GM12801 (cell line): Measurements from ENCODE around the gene MRC1.

Experiments
- TF ChIP-seq, protein P1 (sequence below): IDR thresholded peaks from one replicate; pipeline ENCODE4 v1.5.1; 2011; ENCODE audit warnings: control low read depth; ENCODE audit not compliant: insufficient read length; ENCODE audit errors: extremely low read depth

The MRC1 gene

GRCh38 chr10:17865351-17865750 lies 56.2 kb downstream of the MRC1 start:
- TF ChIP-seq, protein P1, sequence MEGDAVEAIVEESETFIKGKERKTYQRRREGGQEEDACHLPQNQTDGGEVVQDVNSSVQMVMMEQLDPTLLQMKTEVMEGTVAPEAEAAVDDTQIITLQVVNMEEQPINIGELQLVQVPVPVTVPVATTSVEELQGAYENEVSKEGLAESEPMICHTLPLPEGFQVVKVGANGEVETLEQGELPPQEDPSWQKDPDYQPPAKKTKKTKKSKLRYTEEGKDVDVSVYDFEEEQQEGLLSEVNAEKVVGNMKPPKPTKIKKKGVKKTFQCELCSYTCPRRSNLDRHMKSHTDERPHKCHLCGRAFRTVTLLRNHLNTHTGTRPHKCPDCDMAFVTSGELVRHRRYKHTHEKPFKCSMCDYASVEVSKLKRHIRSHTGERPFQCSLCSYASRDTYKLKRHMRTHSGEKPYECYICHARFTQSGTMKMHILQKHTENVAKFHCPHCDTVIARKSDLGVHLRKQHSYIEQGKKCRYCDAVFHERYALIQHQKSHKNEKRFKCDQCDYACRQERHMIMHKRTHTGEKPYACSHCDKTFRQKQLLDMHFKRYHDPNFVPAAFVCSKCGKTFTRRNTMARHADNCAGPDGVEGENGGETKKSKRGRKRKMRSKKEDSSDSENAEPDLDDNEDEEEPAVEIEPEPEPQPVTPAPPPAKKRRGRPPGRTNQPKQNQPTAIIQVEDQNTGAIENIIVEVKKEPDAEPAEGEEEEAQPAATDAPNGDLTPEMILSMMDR, result no peak

DNA sequence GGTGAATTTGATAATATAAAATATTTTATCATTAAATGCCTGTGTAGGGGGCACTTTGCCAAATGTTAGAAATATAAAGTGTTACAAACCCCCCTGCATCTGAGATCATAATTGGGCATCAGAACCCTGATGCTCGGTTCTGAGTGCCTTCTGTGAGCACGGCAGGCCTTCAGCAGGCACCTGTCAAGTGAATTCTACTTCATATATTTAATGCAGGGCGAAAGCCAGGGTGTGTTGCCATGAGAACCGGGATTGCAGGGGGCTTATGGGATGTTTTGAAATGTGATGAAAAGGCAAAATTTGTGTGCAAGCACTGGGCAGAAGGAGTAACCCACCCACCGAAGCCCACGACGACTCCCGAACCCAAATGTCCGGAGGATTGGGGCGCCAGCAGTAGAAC lies 57.2 kb downstream of the MRC1 start:
- TF ChIP-seq, protein P1, result no peak

DNA sequence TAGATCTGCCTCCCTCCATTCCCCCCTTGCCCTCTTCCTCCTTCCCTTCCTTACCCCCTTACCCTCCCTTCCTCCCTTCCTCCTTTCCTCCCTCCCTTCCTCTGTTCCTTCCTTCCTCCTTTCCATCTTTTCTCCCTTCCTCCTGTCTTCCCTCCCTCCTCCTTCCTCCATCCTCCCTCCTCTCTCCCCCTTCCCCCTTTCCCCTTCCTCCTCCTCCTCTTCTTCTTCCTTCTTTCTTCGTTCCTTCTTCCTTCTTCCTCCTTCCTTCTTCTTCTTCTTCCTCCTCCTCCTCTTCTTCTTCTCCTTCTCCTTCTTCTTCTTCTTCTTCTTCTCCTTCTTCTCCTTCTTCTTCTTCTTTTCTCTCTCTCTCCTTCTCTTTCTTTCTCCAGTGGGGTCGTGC lies 57.9 kb downstream of the MRC1 start:
- TF ChIP-seq, protein P1, result no peak

- TF ChIP-seq, protein P1, result no peak
Measured at GRCh38 chr10:17871036-17871435, 61.9 kb downstream of the MRC1 start.

DNA sequence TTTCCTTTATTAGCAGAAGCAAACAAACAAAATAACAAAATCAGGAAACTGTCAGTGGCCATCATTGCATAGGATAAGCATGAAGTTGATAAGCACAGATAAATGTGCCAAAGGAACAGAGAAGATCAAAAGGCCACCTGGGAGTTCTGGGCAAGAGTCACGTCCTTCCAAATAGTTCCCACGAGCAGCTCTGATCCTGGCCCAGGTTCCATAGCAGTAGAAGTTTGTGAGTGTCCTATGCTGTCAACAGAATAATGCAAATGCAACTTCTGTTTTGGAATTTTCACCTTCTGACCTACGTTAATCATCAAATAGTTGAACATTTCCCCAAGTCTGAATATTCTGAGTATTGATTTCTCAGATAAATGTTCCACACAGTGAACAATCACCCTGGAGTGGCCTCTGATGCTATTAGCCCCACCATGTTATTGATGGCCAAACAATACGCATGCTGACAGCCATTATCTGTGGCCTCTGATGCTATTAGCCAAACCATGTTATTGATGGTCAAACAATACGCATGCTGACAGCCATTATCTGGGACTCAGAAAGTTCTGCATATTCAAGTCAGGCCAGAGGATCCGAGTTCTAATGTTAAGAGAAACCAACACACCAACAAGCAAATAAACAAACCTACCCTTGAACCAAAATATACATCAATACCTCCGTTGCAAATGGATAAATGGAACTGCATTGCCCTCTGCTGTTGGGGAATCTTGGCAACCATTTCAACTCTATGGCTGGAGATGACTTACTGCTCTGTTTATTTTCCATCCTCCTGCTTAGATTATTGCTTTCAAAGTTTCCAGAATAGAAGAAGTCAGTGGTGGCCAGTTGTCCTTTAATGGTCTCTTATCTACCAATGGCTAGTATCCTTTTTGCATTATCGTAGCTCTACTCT lies 63.3 kb downstream of the MRC1 start:
- TF ChIP-seq, protein P1, result no peak

GRCh38 chr10:17873946-17874345 lies 64.8 kb downstream of the MRC1 start:
- TF ChIP-seq, protein P1, result no peak

DNA sequence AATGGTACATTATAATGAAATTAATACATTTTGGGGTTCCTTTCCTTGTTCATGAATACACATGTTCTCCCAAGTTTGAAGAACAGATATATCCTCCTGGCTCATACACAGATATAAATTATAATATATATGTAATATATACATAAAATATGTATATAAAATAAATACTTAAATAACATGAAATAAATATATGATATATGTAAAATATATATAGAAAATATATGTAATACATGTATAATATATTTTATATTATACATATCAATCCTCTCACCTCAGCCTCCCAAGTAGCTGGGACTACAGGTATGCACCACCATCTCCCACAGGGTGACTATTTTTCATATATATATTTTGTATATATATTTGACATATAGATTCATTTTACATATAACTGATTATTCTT lies 68.0 kb downstream of the MRC1 start:
- TF ChIP-seq, protein P1, result no peak
